Measurements from ENCODE around the gene NAA15. TPM values are rescaled to one million over a fixed set of nuclear protein-coding genes. Genes with fewer than 3 reads are reported as not detected.
"Not testable (repeated sequence)": the region's sequence is repeated elsewhere in the genome, so short reads cannot be mapped to it uniquely, and the experiment has no call there.

NAA15 gene
- 35.5 TPM for total RNA-seq

GRCh38 chr4:139301113-139301820, at the start of gene NAA15:
Gene NAA15, plus strand, starts transcription at chr4:139301505. Its CDS starts 273 bp downstream, at chr4:139301778.
- ATAC-seq: peak; percentile 96

GRCh38 chr4:139253046-139253445, 48.3 kb upstream of the NAA15 start:
- ATAC-seq: no peak

- no peak for ATAC-seq
Measured at GRCh38 chr4:139253713-139254112, 47.6 kb upstream of the NAA15 start.

- ATAC-seq: not testable (repeated sequence)
Measured at GRCh38 chr4:139255581-139255980, 45.7 kb upstream of the NAA15 start.

GRCh38 chr4:139256349-139256748, 45.0 kb upstream of the NAA15 start:
- no peak for ATAC-seq

GRCh38 chr4:139265654-139266053, 35.7 kb upstream of the NAA15 start:
- ATAC-seq: no peak

GRCh38 chr4:139266208-139266582, 35.1 kb upstream of the NAA15 start:
- no peak for ATAC-seq

GRCh38 chr4:139266583-139267257, 34.6 kb upstream of the NAA15 start:
- peak; percentile 66 for ATAC-seq

GRCh38 chr4:139267301-139267700, 34.0 kb upstream of the NAA15 start:
- ATAC-seq: no peak

- no peak for ATAC-seq
Measured at GRCh38 chr4:139273835-139274234, 27.5 kb upstream of the NAA15 start.

- ATAC-seq: no peak
Measured at GRCh38 chr4:139274790-139275189, 26.5 kb upstream of the NAA15 start.

GRCh38 chr4:139275281-139275735, 26.0 kb upstream of the NAA15 start:
- no peak for ATAC-seq

GRCh38 chr4:139278485-139278884, 22.8 kb upstream of the NAA15 start:
- no peak for ATAC-seq

GRCh38 chr4:139278912-139279759, 22.2 kb upstream of the NAA15 start:
- ATAC-seq: no peak

- ATAC-seq: peak; percentile 47
Measured at GRCh38 chr4:139279760-139280620, 21.3 kb upstream of the NAA15 start, which contains the start of gene MGARP. Gene MGARP, minus strand, starts transcription at chr4:139280225. Its CDS starts 67 bp downstream, at chr4:139280158.

- no peak for ATAC-seq
Measured at GRCh38 chr4:139282065-139282720, 19.1 kb upstream of the NAA15 start.

- ATAC-seq: no peak
Measured at GRCh38 chr4:139282721-139283075, 18.6 kb upstream of the NAA15 start.

- no peak for ATAC-seq
Measured at GRCh38 chr4:139286186-139286698, 15.1 kb upstream of the NAA15 start.

GRCh38 chr4:139295206-139295941, 5.9 kb upstream of the NAA15 start:
- ATAC-seq: peak; percentile 93

GRCh38 chr4:139295942-139296299, 5.4 kb upstream of the NAA15 start:
- no peak for ATAC-seq

- peak; percentile 66 for ATAC-seq
Measured at GRCh38 chr4:139297001-139297410, 4.3 kb upstream of the NAA15 start.

All from esophagus mucosa (tissue), 1 donor.